LNCAP (cell line): ENCODE results near the gene EXOC6B.
A peak's percentile ranks its signal among the peaks of the same experiment; 100 is the strongest.

Experiments used
- TF ChIP-seq, protein P1 (sequence below): fragments of 450-650 bp; IDR thresholded peaks from 2 replicates; pipeline ENCODE4 v1.5.1; 2017; ENCODE audit warnings: mild to moderate bottlenecking

The EXOC6B gene

GRCh38 chr2:72579591-72580180 lies 246.1 kb downstream of the EXOC6B start:
- TF ChIP-seq, protein P1, sequence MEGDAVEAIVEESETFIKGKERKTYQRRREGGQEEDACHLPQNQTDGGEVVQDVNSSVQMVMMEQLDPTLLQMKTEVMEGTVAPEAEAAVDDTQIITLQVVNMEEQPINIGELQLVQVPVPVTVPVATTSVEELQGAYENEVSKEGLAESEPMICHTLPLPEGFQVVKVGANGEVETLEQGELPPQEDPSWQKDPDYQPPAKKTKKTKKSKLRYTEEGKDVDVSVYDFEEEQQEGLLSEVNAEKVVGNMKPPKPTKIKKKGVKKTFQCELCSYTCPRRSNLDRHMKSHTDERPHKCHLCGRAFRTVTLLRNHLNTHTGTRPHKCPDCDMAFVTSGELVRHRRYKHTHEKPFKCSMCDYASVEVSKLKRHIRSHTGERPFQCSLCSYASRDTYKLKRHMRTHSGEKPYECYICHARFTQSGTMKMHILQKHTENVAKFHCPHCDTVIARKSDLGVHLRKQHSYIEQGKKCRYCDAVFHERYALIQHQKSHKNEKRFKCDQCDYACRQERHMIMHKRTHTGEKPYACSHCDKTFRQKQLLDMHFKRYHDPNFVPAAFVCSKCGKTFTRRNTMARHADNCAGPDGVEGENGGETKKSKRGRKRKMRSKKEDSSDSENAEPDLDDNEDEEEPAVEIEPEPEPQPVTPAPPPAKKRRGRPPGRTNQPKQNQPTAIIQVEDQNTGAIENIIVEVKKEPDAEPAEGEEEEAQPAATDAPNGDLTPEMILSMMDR: peak; percentile 42; the same call in 1 of the 2 replicates

- TF ChIP-seq, protein P1: no peak
Observed at GRCh38 chr2:72576861-72577260, 249.0 kb downstream of the EXOC6B start.

DNA sequence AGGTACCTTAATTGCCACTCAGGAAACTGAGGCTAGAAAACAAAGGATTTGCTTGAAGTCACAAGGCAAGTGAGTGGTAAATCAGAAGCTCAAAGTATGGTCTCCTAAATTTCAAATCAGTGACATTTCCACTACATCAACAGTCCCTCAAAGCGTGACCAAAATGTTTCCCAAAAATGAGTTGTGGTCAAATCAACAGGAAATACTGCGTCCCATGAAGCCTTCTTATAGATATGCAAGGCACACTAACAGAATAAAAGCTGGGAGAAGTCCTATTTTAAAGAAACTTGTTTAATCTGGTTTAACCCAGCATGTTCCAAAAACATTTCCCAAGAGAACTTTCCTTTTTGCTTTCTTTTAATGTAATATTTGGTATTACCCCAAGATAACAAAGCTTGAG lies 249.4 kb downstream of the EXOC6B start:
- TF ChIP-seq, protein P1: no peak

DNA sequence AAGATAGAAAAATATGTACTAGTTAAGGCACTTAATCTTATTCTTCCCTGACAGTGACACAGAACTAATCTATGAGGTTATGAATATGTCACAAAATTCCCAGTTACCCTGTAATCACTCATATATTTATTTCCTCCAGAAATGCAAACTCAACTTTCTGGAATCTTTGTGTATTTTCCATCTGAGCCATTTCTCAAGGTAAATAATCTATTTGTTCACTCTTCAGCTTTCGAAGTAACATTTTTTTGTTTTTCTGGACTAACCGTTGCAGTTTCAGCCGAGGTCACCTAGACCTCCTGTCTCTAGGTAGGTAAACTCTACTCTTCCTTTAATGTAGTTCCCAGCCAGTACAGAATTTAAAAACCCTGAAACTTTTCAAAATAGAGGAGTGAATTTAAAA lies 250.9 kb downstream of the EXOC6B start:
- TF ChIP-seq, protein P1: no peak

DNA sequence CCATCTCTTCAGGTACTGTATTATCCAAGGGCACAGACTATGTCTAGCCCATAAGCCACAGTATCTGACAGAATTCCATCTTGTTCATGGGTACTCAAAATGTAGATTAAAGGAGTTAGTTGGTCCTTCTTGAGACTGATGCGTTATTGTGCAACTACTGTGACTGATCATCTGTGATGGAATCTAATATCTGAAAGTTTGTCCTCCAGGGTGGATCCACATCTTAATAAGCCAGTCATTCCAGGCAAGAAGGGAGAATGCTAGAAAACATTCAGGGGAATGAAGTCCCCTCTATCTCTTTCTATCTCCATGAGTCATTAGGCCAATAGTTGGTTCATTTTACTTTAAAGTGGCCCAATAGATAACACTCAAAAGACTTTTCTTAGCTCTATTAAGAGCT lies 252.6 kb downstream of the EXOC6B start:
- TF ChIP-seq, protein P1: no peak

DNA sequence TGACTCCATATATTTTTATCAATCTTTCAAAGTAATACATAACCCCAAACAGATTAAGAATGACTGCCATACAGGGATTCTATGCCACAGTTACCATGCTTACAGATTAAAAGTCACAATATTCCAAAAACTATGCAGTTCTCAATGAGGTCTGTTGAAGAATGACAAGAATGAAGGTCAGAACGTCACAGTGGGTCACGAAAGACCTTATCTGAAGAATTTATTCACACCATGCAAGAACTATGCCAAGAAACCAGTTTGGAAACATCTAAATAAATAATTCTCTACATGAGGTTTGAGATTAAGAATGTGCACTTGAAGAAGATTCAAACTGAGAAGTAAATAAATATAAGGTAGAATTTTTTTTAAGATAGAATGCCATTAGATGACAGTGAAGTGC lies 253.3 kb downstream of the EXOC6B start:
- TF ChIP-seq, protein P1: no peak

- TF ChIP-seq, protein P1: no peak
Observed at GRCh38 chr2:72570413-72570812, 255.4 kb downstream of the EXOC6B start.
